ENCODE data around the gene COL16A1.

The COL16A1 gene

GRCh38 chr1:31617916-31618746, 85.7 kb downstream of the COL16A1 start:
- Histone ChIP-seq H3K4me3 (ENCODE audit: low read length) (peak overlapping the region; percentile 73), H3K9me2 (replicated peaks; ENCODE audit: control insufficient read depth, low read length) (no peaks in the 10 kb centered on the region), H3K27ac (ENCODE audit: low read depth, low read length) (no peak overlapping the region), H3K9me3 (ENCODE audit: control insufficient read depth, insufficient read depth, low read length) (no peaks in the 10 kb centered on the region), H3K79me2 (ENCODE audit: control insufficient read depth, low read length) (no peaks in the 10 kb centered on the region), H3K4me1 (ENCODE audit: control insufficient read depth, low read length) (peaks cover 9% of the 10 kb centered on the region), H4K20me1 (ENCODE audit: control insufficient read depth, insufficient read depth, low read depth, low read length) (no peaks in the 10 kb centered on the region), H3K36me3 (ENCODE audit: control insufficient read depth, low read length) (no peaks in the 10 kb centered on the region), H3K27me3 (ENCODE audit: control insufficient read depth, low read length) (peaks cover 21% of the 10 kb centered on the region), H3F3A (ENCODE audit: control insufficient read depth, insufficient read depth) (no peaks in the 10 kb centered on the region), H3K4me2 (ENCODE audit: low read length) (peak overlapping the region; percentile 93)
- TF ChIP-seq, protein P1, sequence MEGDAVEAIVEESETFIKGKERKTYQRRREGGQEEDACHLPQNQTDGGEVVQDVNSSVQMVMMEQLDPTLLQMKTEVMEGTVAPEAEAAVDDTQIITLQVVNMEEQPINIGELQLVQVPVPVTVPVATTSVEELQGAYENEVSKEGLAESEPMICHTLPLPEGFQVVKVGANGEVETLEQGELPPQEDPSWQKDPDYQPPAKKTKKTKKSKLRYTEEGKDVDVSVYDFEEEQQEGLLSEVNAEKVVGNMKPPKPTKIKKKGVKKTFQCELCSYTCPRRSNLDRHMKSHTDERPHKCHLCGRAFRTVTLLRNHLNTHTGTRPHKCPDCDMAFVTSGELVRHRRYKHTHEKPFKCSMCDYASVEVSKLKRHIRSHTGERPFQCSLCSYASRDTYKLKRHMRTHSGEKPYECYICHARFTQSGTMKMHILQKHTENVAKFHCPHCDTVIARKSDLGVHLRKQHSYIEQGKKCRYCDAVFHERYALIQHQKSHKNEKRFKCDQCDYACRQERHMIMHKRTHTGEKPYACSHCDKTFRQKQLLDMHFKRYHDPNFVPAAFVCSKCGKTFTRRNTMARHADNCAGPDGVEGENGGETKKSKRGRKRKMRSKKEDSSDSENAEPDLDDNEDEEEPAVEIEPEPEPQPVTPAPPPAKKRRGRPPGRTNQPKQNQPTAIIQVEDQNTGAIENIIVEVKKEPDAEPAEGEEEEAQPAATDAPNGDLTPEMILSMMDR (IDR thresholded peaks at IDR 0.05; ENCODE audit: low read depth, low read length, poor library complexity, severe bottlenecking) = peak; percentile 84
- no peak for TF ChIP-seq EZH2phosphoT487 (IDR thresholded peaks at IDR 0.05; ENCODE audit: borderline replicate concordance, low read length)

- Histone ChIP-seq H3K9me2 (replicated peaks; ENCODE audit: control insufficient read depth, low read length) (no peaks in the 10 kb centered on the region), H3K79me2 (ENCODE audit: control insufficient read depth, low read length) (no peaks in the 10 kb centered on the region), H3K27me3 (ENCODE audit: control insufficient read depth, low read length) (peaks cover 21% of the 10 kb centered on the region), H3K27ac (ENCODE audit: low read depth, low read length) (no peak within 1 kb of the TSS), H3K4me2 (ENCODE audit: low read length) (peak within 1 kb of the TSS; percentile 93), H3F3A (ENCODE audit: control insufficient read depth, insufficient read depth) (no peaks in the 10 kb centered on the region), H3K36me3 (ENCODE audit: control insufficient read depth, low read length) (no peaks in the 10 kb centered on the region), H3K9me3 (ENCODE audit: control insufficient read depth, insufficient read depth, low read length) (no peaks in the 10 kb centered on the region), H3K4me1 (ENCODE audit: control insufficient read depth, low read length) (peaks cover 9% of the 10 kb centered on the region), H4K20me1 (ENCODE audit: control insufficient read depth, insufficient read depth, low read depth, low read length) (no peaks in the 10 kb centered on the region), H3K4me3 (ENCODE audit: low read length) (peak within 1 kb of the TSS; percentile 73)
- TF ChIP-seq EZH2phosphoT487 (IDR thresholded peaks at IDR 0.05; ENCODE audit: borderline replicate concordance, low read length) = no peak
- TF ChIP-seq, protein P1 (IDR thresholded peaks at IDR 0.05; ENCODE audit: low read depth, low read length, poor library complexity, severe bottlenecking) = no peak
Measured at GRCh38 chr1:31617218-31617915, 86.5 kb downstream of the COL16A1 start, which contains the start of gene HCRTR1. HCRTR1 (plus strand) TSS chr1:31617689; CDS start chr1:31619193, 1,504 bp downstream.

- TF ChIP-seq, protein P1 (IDR thresholded peaks at IDR 0.05; ENCODE audit: low read depth, low read length, poor library complexity, severe bottlenecking) = no peak
- TF ChIP-seq EZH2phosphoT487 (IDR thresholded peaks at IDR 0.05; ENCODE audit: borderline replicate concordance, low read length) = no peak
- Histone ChIP-seq H3K9me2 (replicated peaks; ENCODE audit: control insufficient read depth, low read length) (no peaks in the 10 kb centered on the region), H3K27ac (ENCODE audit: low read depth, low read length) (no peak overlapping the region)
Measured at GRCh38 chr1:31615939-31616338, 87.9 kb downstream of the COL16A1 start.

More at GRCh38 chr1:31615939-31616338, 87.9 kb downstream of the COL16A1 start:
- peaks cover 21% of the 10 kb centered on the region for H3K27me3 ChIP-seq (ENCODE audit: control insufficient read depth, low read length)
- H3K4me3 ChIP-seq (ENCODE audit: low read length) = no peak overlapping the region
- H3K79me2 ChIP-seq (ENCODE audit: control insufficient read depth, low read length) = no peaks in the 10 kb centered on the region
- peaks cover 9% of the 10 kb centered on the region for H3K4me1 ChIP-seq (ENCODE audit: control insufficient read depth, low read length)
- no peaks in the 10 kb centered on the region for H4K20me1 ChIP-seq (ENCODE audit: control insufficient read depth, insufficient read depth, low read depth, low read length)
- no peaks in the 10 kb centered on the region for H3K36me3 ChIP-seq (ENCODE audit: control insufficient read depth, low read length)
- no peaks in the 10 kb centered on the region for H3K9me3 ChIP-seq (ENCODE audit: control insufficient read depth, insufficient read depth, low read length)
- no peak overlapping the region for H3K4me2 ChIP-seq (ENCODE audit: low read length)
- H3F3A ChIP-seq (ENCODE audit: control insufficient read depth, insufficient read depth) = no peaks in the 10 kb centered on the region

Data from DOHH2 (cell line).